ENCODE data around the gene NPRL2. TPM values are rescaled to one million over a fixed set of nuclear protein-coding genes. Genes with fewer than 3 reads are reported as not detected.

NPRL2 gene
- total RNA-seq, 3 donors from 2014 or later (not counting 1 experiment from before 2014, with no cell fraction given): 78.9 to 87.6 (median 80.9) TPM

DNA sequence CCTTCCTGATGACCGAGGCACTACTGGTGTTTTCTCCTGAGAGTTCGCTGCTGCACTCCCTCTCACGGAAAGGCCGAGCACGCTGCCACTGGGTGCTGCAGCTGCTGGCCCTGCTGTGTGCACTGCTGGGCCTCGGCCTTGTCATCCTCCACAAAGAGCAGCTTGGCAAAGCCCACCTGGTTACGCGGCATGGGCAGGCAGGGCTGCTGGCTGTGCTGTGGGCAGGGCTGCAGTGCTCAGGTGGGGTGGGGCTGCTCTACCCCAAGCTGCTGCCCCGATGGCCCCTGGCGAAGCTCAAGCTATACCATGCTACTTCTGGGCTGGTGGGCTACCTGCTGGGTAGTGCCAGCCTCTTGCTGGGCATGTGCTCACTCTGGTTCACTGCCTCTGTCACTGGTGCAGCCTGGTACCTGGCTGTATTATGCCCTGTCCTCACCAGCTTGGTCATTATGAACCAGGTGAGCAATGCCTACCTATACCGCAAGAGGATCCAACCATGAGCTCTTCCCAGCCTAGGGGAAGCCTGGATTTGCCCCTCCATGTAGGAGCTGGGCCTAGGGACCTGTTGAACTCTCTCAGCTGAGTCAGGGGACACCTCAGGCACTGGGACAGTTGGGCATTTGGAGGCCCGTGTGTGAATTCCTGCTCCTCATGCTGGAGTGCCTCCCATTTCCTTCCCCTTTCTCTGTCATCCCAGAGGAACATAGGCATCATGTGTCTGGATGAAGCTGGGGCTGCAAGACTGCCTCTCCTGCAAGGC is 2.9 kb upstream of the NPRL2 start:
- ATAC-seq (no peak), DNase-seq (no peak)
- TF ChIP-seq, protein P1, sequence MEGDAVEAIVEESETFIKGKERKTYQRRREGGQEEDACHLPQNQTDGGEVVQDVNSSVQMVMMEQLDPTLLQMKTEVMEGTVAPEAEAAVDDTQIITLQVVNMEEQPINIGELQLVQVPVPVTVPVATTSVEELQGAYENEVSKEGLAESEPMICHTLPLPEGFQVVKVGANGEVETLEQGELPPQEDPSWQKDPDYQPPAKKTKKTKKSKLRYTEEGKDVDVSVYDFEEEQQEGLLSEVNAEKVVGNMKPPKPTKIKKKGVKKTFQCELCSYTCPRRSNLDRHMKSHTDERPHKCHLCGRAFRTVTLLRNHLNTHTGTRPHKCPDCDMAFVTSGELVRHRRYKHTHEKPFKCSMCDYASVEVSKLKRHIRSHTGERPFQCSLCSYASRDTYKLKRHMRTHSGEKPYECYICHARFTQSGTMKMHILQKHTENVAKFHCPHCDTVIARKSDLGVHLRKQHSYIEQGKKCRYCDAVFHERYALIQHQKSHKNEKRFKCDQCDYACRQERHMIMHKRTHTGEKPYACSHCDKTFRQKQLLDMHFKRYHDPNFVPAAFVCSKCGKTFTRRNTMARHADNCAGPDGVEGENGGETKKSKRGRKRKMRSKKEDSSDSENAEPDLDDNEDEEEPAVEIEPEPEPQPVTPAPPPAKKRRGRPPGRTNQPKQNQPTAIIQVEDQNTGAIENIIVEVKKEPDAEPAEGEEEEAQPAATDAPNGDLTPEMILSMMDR (IDR thresholded peaks at IDR 0.05): no peak
- Mint-ChIP-seq H3K36me3 (no peaks in the 10 kb centered on the region), H3K9me3 (no peaks in the 10 kb centered on the region), H3K4me1 (peaks cover 43 to 71% of the 10 kb centered on the region in 2 donors), H3K27me3 (ENCODE audit: low read depth in 2 of 2) (no peaks in the 10 kb centered on the region), H3K27ac (peak overlapping the region; percentile 35 to 60), H3K4me3 (no peak overlapping the region)
- H3K27ac ChIP-seq (ENCODE audit: low read length): no peak overlapping the region
- WGBS (ENCODE audit: insufficient coverage): 92% methylated on average over 12 of the region's 12 CpGs
- H3K4me1 ChIP-seq (ENCODE audit: control insufficient read depth, insufficient read depth, low read length): peaks cover 64% of the 10 kb centered on the region
- intact Hi-C loops (cut with micrococcal nuclease): loop anchor here (10.0 kb wide), 1 partner anchor 1031 kb away; the partner anchor contains the start of gene MANF
- peaks cover 66% of the 10 kb centered on the region for H3K36me3 ChIP-seq (ENCODE audit: control insufficient read depth, insufficient read depth, low read length)
- H3K9me3 ChIP-seq (ENCODE audit: control insufficient read depth, insufficient read depth, low read length): no peaks in the 10 kb centered on the region
- no peaks in the 10 kb centered on the region for H3K27me3 ChIP-seq (ENCODE audit: control insufficient read depth, insufficient read depth, low read length)
- H3K4me3 ChIP-seq (ENCODE audit: low read length): no peak overlapping the region

DNA sequence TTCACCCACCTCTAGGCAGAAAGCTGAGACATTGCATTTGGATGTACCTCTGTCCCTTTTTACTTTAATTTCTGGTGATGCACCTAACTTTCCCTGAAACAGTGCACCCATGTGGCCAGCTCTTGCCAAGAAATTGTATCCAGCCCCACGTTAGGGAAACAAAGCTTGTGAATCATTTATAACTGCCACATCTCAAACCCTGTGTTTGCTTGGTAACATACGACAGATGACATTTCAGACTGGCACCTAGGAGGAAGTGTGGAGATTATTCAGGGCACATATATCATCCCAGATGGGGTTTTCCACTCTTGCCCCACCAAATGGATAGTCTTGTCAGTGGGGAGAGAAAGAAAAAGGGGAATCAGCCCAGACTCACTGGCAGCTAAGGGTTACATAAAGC is 2.2 kb upstream of the NPRL2 start:
- H3K27ac Mint-ChIP-seq: peak overlapping the region; percentile 35 to 60
- WGBS (ENCODE audit: insufficient coverage): 72% methylated on average over 2 of the region's 2 CpGs
- Histone ChIP-seq H3K27ac (ENCODE audit: low read length) (no peak overlapping the region), H3K4me1 (ENCODE audit: control insufficient read depth, insufficient read depth, low read length) (peaks cover 64% of the 10 kb centered on the region), H3K9me3 (ENCODE audit: control insufficient read depth, insufficient read depth, low read length) (no peaks in the 10 kb centered on the region), H3K36me3 (ENCODE audit: control insufficient read depth, insufficient read depth, low read length) (peaks cover 71% of the 10 kb centered on the region), H3K27me3 (ENCODE audit: control insufficient read depth, insufficient read depth, low read length) (no peaks in the 10 kb centered on the region), H3K4me3 (ENCODE audit: low read length) (no peak overlapping the region)
- ATAC-seq: no peak
- no peaks in the 10 kb centered on the region for H3K9me3 Mint-ChIP-seq
- intact Hi-C loops (cut with micrococcal nuclease): loop anchor here (10.0 kb wide), 1 partner anchor 1032 kb away; the partner anchor contains the start of gene MANF
- no peaks in the 10 kb centered on the region for H3K27me3 Mint-ChIP-seq (ENCODE audit: low read depth in 2 of 2)
- no peaks in the 10 kb centered on the region for H3K36me3 Mint-ChIP-seq
- H3K4me1 Mint-ChIP-seq: peaks cover 36 to 71% of the 10 kb centered on the region in 2 donors
- TF ChIP-seq, protein P1 (IDR thresholded peaks at IDR 0.05): no peak
- DNase-seq: peak in 1 of 2 donors; percentile 38
- no peak overlapping the region for H3K4me3 Mint-ChIP-seq

DNA sequence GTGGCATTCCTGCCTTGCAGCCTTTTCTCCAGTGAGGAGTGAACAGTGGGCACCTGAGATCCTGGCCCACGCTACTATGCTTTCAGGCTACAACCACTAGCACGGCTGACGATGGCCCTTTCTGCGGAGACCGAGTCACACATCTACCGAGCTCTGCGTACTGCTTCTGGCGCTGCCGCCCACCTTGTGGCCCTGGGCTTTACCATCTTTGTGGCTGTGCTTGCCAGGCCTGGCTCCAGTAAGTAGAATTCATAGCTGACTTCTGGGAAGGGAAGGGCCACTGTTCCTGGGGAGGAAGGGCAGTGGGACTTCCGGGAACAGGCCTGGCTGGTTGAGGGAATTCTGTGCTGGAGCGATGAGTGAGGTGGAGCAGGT is 735 bp upstream of the NPRL2 start:
- H3K4me3 ChIP-seq (ENCODE audit: low read length): peak overlapping the region; percentile 86
- H3K36me3 ChIP-seq (ENCODE audit: control insufficient read depth, insufficient read depth, low read length): peaks cover 64% of the 10 kb centered on the region
- Mint-ChIP-seq H3K4me3 (peak overlapping the region; percentile 96), H3K27ac (peak overlapping the region; percentile 96 to 98), H3K9me3 (no peaks in the 10 kb centered on the region), H3K27me3 (ENCODE audit: low read depth in 2 of 2) (no peaks in the 10 kb centered on the region), H3K4me1 (peaks cover 32 to 67% of the 10 kb centered on the region in 2 donors), H3K36me3 (no peaks in the 10 kb centered on the region)
- peak overlapping the region; percentile 90 for H3K27ac ChIP-seq (ENCODE audit: low read length)
- DNase-seq (no peak), ATAC-seq (no peak)
- H3K27me3 ChIP-seq (ENCODE audit: control insufficient read depth, insufficient read depth, low read length): no peaks in the 10 kb centered on the region
- 75% methylated on average over 11 of the region's 11 CpGs for WGBS (ENCODE audit: insufficient coverage)
- no peaks in the 10 kb centered on the region for H3K9me3 ChIP-seq (ENCODE audit: control insufficient read depth, insufficient read depth, low read length)
- intact Hi-C loops (cut with micrococcal nuclease): loop anchor here (1.0 to 10.0 kb wide), 2 partner anchors 8 to 1033 kb away; partner anchors contain the start of genes MANF and TMEM115
- TF ChIP-seq, protein P1 (IDR thresholded peaks at IDR 0.05): no peak
- peaks cover 64% of the 10 kb centered on the region for H3K4me1 ChIP-seq (ENCODE audit: control insufficient read depth, insufficient read depth, low read length)

All from natural killer cell (primary cell).